ENCODE data around the gene TOB1.

DNA sequence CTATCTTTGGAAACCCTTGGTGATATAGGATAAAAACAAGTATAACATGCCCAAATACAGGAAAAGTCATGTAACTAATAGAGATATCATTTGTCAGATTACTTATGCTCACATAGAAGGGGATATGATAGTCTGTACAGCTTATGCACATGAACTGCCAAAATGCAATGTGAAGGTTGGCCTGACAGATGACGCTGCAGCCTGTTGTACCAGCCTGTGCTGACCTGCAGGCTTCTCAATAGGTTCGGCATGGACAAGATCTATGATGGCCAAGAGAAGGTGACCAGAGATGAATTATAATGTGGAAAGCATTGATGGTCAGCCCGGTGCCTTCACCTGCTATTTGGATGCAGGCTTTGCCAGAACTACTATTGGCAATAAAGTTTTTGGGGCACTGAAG lies 18.1 kb downstream of the TOB1 start:
- no peak for TF ChIP-seq CTCF (IDR thresholded peaks at IDR 0.05; ENCODE audit: insufficient read depth, low read length, poor library complexity, severe bottlenecking)
- no peak for TF ChIP-seq EZH2phosphoT487 (conservative IDR thresholded peaks at IDR 0.05; ENCODE audit: low read length)

All from SU-DHL-6 (cell line).